ENCODE data around the gene PAQR4.

PAQR4 gene

DNA sequence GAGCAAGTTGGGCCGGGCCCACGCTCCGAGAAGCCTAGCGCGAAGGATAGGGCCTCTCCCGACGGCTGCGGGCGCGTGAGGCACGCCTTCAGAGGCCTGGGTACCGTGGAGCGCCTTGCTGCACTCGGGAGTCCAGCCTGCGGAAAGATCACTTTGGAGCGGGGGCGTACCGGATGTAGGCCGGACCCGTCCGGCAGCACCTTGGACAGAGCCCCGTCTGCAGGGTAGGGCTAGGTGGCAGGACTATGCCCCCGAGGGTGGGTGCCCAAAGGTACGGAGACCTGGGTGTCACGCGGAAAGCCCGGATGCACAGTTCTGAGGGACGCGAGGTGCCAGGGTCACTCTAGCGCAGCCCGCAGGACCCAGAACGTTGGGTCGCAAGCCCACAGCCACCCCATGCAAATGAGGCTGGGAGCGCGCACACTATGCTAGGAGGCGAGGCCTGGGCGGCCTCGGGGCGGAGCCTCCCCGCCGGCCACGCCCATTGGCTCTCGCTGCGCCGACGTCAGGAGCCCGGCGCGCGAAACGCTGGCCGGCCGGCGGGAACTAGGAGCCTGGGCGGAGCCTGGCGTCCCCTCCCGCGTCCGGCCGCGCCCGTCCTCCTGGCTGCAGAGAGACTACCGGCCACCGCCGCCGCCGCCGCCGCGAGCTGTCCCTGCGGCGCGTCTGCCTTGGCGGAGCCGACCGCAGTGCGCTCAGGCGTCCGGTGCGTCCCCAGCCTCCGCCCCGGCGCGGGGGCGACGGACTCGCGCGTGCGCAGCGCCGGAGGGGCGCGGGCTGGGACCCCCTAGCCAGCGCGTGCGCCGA is at the start of gene PAQR4:
TSS of gene PAQR4 (plus strand) at position 611 of the 807 bp plus-strand sequence. CDS start 327 bp downstream, outside the sequence.
- peak within 1 kb of the TSS; percentile 67 for H3K4me3 ChIP-seq (ENCODE audit: low read depth, low read length)
- TF ChIP-seq, protein P1, sequence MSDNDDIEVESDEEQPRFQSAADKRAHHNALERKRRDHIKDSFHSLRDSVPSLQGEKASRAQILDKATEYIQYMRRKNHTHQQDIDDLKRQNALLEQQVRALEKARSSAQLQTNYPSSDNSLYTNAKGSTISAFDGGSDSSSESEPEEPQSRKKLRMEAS (IDR thresholded peaks at IDR 0.05; ENCODE audit: low read depth, low read length), result peak; percentile 66
- 0 out of 2 replicates have a peak, but pooled peaks have one; percentile 7 for TF ChIP-seq MYC (IDR thresholded peaks at IDR 0.05; ENCODE audit: low read depth, low read length)
- TF ChIP-seq POLR2A (IDR thresholded peaks at IDR 0.05; ENCODE audit: extremely low read depth, insufficient read length), result peak; percentile 53
- TF ChIP-seq, protein P2, sequence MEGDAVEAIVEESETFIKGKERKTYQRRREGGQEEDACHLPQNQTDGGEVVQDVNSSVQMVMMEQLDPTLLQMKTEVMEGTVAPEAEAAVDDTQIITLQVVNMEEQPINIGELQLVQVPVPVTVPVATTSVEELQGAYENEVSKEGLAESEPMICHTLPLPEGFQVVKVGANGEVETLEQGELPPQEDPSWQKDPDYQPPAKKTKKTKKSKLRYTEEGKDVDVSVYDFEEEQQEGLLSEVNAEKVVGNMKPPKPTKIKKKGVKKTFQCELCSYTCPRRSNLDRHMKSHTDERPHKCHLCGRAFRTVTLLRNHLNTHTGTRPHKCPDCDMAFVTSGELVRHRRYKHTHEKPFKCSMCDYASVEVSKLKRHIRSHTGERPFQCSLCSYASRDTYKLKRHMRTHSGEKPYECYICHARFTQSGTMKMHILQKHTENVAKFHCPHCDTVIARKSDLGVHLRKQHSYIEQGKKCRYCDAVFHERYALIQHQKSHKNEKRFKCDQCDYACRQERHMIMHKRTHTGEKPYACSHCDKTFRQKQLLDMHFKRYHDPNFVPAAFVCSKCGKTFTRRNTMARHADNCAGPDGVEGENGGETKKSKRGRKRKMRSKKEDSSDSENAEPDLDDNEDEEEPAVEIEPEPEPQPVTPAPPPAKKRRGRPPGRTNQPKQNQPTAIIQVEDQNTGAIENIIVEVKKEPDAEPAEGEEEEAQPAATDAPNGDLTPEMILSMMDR (IDR thresholded peaks at IDR 0.05; ENCODE audit: low read depth, low read length), result no peak
- DNase-seq (ENCODE audit: low read depth), result peak; percentile 92

DNA sequence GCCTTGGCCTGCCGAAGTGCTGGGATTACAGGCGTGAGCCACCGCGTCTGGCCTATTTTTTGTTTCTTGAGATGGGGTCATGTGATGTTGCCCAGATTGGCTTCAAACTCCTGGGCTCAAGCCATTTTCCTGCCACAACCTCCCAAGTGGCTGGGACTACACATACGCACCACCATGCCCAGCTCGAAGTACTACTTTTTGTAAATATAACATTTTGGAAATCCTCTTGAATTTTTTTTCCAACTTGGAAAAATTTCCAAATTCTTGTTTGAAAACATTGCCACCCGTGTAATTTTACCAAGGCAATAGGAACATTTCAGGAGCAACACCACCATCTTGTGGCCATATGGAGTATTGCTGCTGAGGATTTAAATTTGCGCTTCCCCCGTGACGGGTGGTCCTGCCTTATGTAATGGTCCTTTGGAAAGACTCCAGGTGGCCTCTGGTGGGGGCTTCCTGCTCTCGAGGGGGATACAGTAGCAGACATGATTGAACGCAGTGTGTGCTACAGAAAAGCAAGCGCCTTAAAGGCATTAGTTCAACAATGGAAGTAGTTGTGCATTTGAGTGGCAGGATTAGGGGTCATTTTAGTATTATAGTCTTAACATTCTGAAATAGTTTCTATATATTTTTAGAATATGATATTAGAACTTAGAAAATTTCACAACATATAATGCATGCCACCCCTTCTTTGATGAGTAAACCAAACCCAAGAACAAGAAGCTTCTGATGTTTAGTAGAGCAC is 49.5 kb upstream of the PAQR4 start:
- no peak overlapping the region for H3K4me3 ChIP-seq (ENCODE audit: low read depth, low read length)
- TF ChIP-seq POLR2A (IDR thresholded peaks at IDR 0.05; ENCODE audit: extremely low read depth, insufficient read length), result no peak
- TF ChIP-seq, protein P2 (IDR thresholded peaks at IDR 0.05; ENCODE audit: low read depth, low read length), result peak; percentile 73
- TF ChIP-seq, protein P1 (IDR thresholded peaks at IDR 0.05; ENCODE audit: low read depth, low read length), result peak; percentile 12; the same call in 1 of the 2 replicates
- peak; percentile 64 for DNase-seq (ENCODE audit: low read depth)

DNA sequence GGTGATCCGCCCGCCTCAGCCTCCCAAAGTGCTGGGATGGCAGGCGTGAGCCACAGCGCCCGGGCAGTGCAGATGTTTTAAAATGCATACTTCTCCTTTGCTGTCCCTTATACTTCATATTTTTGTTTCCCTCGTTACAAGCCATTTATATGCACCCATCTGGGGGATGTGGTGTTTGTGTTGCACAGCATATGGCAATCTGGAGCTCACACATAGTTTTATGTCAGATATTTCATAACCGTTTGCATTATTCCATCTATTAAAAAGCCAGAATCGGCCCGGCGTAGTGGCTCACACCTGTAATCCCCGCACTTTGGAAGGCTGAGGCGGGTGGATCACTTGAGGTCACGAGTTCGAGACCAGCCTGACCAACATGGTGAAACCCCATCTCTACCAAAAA is 45.7 kb upstream of the PAQR4 start:
- no peak for DNase-seq (ENCODE audit: low read depth)
- TF ChIP-seq MYC (IDR thresholded peaks at IDR 0.05; ENCODE audit: low read depth, low read length) (no peak), POLR2A (IDR thresholded peaks at IDR 0.05; ENCODE audit: extremely low read depth, insufficient read length) (no peak)
- TF ChIP-seq, protein P2 (IDR thresholded peaks at IDR 0.05; ENCODE audit: low read depth, low read length), result no peak
- TF ChIP-seq, protein P1 (IDR thresholded peaks at IDR 0.05; ENCODE audit: low read depth, low read length), result no peak
- no peak overlapping the region for H3K4me3 ChIP-seq (ENCODE audit: low read depth, low read length)

DNA sequence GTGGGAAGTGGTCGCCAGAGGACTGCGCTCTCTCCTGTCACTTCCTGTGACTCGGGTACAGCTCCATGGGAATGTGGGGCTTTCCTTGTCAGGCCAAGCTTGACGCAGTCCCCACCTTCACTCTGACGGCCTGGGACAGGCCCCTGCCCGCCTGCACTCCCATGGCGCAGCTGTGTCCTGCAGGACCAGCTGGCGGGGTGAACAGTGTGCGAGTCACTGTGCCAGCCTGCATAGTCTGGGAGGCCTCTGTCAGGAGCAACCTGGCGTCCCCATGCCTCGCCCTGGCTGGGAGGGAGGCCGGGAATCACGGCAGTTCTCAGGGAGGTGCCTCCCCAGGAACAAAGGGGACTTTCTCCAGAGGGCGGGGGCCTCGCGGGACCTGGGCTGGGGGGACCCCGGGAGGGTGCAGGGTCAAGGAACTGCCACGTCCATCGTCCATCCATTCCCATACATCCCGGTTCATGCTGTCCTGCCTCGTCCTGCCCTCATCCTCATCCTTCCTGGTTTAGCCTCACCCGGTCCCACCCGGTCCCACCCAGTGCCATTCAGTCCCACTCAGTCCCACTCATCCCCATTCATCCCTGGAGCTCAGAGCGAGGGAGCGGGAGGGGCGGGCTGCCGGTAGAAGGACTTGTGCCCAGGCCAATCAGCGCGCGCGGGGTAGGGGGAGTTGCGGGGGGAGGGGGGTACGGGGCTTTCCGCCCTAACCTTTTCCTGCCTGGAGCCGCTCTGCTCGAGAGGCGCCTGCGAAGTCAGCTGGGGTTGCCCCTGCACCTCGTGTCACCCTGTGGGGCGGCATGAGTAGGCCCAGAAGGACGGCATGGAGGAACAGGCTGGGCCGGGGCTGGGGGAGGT is 44.0 kb upstream of the PAQR4 start:
- TF ChIP-seq, protein P1 (IDR thresholded peaks at IDR 0.05; ENCODE audit: low read depth, low read length), result no peak
- TF ChIP-seq POLR2A (IDR thresholded peaks at IDR 0.05; ENCODE audit: extremely low read depth, insufficient read length) (no peak), MYC (IDR thresholded peaks at IDR 0.05; ENCODE audit: low read depth, low read length) (no peak)
- TF ChIP-seq, protein P2 (IDR thresholded peaks at IDR 0.05; ENCODE audit: low read depth, low read length), result no peak
- DNase-seq (ENCODE audit: low read depth), result no peak
- H3K4me3 ChIP-seq (ENCODE audit: low read depth, low read length), result no peak overlapping the region

DNA sequence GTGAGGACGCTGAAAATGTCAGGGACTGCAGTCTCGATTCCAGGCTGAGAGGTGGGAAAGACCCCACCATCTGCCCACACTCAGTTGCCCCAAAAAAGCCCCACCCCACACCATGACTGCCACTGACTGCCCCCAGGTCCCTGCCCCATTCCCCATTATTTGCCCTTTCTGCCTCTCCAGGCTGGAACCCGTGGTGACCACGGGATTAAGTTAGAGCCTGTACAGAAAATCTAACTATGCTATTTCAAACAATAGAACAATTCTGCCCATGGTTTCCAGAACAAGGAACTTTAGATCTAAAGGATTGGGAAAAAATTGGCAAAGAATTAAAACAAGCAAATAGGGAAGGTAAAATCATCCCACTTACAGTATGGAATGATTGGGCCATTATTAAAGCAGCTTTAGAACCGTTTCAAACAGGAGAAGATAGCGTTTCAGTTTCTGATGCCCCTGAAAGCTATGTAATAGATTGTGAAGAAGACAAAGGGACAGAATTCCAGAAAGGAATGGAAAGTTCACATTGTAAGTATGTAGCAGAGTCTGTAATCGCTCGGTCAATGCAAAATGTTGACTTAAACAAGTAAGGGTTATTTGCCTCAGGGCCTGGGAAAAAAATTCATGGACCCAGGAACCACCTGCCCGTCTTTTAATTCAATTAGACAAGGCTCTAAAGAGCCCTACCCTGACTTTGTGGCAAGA is 43.0 kb upstream of the PAQR4 start:
- no peak overlapping the region for H3K4me3 ChIP-seq (ENCODE audit: low read depth, low read length)
- TF ChIP-seq, protein P2 (IDR thresholded peaks at IDR 0.05; ENCODE audit: low read depth, low read length), result no peak
- TF ChIP-seq POLR2A (IDR thresholded peaks at IDR 0.05; ENCODE audit: extremely low read depth, insufficient read length), result no peak
- TF ChIP-seq MYC (IDR thresholded peaks at IDR 0.05; ENCODE audit: low read depth, low read length), result no peak
- TF ChIP-seq, protein P1 (IDR thresholded peaks at IDR 0.05; ENCODE audit: low read depth, low read length), result no peak
- DNase-seq (ENCODE audit: low read depth), result no peak

Measured in NB4 (cell line).